Measurements from ENCODE around the gene MUC7.
"Not testable (repeated sequence)": the region's sequence is repeated elsewhere in the genome, so short reads cannot be mapped to it uniquely, and the experiment has no call there.

MUC7 gene

DNA sequence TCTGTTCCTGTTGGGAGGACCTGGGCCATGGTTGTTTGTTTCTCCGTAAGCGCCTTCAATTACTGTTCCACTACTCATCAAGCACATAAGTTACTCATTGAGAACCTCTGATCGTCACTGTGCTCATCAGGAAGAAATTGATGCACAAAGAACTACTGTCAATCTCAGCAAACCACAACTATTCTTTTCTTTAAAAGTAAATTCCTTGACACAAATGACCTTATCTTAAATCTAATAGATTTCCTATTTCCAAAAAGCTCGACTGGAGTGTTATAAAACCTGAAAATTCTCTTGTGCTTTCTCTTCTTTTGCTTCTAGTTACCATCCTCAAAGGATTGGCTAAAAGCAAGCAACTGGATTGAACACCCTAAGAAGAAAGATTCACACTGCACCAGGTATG, at the start of gene MUC7:
MUC7 (plus strand) TSS at position 301 of the 400 bp plus-strand sequence. CDS start 1,825 bp downstream, outside the sequence.
- DNase-seq (ENCODE audit: low read depth in 2 of 2): no peak

- DNase-seq (ENCODE audit: low read depth in 2 of 2): no peak
Measured at GRCh38 chr4:70425306-70425705, 46.7 kb upstream of the MUC7 start.

- DNase-seq (ENCODE audit: low read depth in 2 of 2): no peak
Measured at GRCh38 chr4:70426789-70427188, 45.2 kb upstream of the MUC7 start.

DNA sequence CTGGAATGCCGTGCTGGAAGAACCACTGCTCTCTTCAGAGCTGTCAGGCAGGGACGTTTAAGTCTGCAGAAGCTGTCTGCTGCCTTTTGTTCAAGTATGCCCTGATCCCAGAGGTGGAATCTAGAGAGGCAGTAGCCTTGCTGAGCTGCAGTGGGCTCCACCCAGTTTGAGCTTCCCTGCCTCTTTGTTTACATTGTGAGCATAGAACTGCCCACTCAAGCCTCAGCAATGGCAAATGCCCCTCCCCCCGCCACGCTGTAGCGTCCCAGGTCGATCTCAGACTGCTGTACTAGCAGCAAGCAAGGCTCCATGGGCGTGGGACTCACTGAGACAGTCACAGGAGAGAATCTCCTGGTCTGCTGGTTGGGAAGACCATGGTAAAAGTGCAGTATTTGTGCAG, 34.8 kb upstream of the MUC7 start:
- no peak for DNase-seq (ENCODE audit: low read depth in 2 of 2)

GRCh38 chr4:70442474-70442873, 29.5 kb upstream of the MUC7 start:
- DNase-seq (ENCODE audit: low read depth in 2 of 2): no peak

- no peak for DNase-seq (ENCODE audit: low read depth in 2 of 2)
Measured at GRCh38 chr4:70443329-70443728, 28.7 kb upstream of the MUC7 start.

GRCh38 chr4:70449220-70449619, 22.8 kb upstream of the MUC7 start:
- DNase-seq (ENCODE audit: low read depth in 2 of 2): no peak

DNA sequence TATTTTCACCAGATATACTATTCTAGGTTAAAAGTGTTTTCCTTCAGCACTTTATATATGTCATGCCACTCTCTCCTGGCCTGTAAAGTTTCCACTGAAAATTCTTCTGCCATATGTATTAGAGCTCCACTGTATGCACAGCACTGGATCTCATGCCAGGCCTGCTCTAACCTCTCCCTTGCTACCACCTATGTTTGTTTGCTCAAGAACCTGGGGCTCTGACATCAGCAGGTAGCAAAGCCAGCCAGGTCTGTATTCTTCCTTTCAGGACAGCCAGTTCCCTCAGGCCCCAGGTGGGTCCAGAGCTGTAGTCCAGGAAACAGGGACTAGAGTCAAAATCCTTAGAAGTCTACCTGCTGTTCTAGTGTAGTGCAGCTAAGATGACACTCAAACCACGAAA, 19.1 kb upstream of the MUC7 start:
- no peak for DNase-seq (ENCODE audit: low read depth in 2 of 2)

DNA sequence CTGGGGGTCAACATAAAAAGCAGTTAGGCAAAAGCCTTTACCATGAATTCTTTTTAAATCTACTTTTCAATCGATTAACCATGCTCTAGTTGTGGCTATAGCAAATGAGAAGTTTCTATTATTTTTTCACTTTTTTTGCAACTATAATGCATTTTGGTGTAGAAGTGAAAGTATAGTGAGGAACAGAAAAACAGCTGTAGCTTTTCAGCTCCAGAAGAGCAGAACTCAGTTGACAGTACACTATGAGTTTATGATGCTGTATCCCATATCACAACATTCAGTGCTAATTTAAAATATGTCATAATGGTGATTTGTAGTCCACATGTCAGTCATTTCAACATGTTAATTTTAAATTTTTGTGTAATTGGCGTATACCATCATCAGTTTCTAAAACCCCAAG, 8.7 kb upstream of the MUC7 start:
- DNase-seq (ENCODE audit: low read depth in 2 of 2): no peak

DNA sequence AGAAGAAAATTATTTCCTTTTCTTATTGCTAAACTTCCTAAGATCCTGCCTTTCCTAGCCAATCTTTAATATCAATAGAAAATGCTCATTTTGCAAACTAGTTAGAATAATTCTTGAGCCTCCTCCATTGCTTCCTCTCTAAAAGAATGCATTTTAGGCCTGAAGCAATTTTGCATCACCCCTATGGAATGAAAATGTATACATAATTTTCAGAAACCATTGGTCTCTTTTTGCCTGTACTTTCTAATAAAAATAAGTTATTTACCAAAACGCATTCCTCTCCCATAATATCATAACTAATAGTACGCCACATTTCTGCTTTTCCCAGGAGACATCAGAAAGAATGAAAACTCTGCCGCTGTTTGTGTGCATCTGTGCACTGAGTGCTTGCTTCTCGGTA, 1.7 kb downstream of the MUC7 start:
- DNase-seq (ENCODE audit: low read depth in 2 of 2): no peak

DNA sequence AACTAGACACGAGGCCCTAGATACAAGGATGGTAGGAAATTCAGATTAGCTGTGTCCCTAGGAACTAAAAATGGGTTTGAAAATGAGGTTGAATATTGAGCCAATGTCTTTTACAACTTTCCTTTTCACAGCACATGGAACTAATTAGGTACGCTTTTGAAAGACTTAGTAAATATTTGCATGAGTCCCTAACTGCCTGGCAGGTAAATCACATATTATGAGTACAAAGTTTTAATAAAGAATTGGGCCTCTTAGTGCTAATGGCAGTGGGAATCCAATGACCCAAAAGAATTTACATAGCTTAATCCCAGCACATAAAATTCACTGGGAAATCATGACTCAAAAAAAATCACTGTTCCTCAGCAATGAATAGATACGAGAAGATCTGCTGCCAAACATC, 16.8 kb downstream of the MUC7 start:
- no peak for DNase-seq (ENCODE audit: low read depth in 2 of 2)

DNA sequence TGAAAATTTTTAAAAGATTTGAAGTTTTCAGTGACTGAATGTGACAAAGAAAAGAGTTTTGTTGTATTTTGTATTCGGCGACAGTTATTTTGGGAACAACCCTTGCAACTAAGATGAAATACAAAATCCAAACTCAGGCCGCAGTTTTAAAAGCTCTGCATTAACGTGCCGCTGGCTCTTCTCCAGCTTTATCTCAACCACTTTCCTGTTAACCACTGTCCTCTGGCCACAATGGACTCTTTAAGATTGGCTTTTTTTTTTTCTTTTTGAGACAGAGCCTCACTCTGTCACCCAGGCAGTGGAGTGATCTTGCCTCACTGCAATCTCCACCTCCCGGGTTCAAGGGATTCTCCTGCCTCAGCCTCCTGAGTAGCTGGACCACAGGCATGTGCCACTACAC, 24.2 kb downstream of the MUC7 start:
- DNase-seq (ENCODE audit: low read depth in 2 of 2): no peak

- not testable (repeated sequence) for DNase-seq (ENCODE audit: low read depth in 2 of 2)
Measured at GRCh38 chr4:70501838-70502237, 29.8 kb downstream of the MUC7 start.

- no peak for DNase-seq (ENCODE audit: low read depth in 2 of 2)
Measured at GRCh38 chr4:70504733-70505132, 32.7 kb downstream of the MUC7 start.

GRCh38 chr4:70505151-70505748, 33.3 kb downstream of the MUC7 start:
- peak; percentile 5 to 50 for DNase-seq (ENCODE audit: low read depth in 2 of 2)

DNA sequence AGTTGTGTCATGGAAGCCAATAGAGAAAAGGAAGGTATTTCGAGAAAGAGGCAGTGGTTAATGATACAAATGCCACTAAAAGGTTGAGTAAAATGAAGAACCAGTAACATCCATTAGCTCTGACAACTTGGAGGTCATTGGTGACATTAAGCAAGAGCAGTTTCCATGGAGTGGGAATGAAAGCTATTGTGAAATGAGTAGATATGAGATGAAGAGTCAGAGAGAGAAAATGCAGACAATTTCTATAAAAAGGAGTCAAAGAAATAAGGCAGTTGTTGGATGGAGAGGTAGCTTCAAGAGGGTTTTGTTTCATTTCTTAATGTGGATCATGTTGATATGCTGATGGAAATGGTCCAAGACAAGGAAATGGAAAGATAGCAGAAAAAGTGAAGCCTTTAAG, 36.8 kb downstream of the MUC7 start:
- no peak for DNase-seq (ENCODE audit: low read depth in 2 of 2)

DNA sequence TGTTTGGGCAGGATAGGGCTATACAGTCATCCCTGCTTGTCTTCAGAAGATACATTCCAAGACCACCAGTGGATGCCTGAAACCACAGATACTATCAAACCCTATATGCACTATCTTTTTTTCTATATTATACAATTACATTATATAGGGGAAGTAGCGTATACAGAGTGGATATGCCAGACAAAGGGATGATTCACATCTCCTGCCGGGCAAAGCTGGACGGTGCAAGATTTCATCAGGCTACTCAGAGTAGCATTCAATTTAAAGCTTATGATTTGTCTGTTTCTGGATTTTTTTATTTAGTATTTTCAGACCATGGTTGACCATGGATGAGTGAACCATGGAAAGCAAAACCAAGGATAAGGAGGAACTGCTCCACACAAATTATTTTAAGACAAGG, 39.4 kb downstream of the MUC7 start:
- DNase-seq (ENCODE audit: low read depth in 2 of 2): no peak

DNA sequence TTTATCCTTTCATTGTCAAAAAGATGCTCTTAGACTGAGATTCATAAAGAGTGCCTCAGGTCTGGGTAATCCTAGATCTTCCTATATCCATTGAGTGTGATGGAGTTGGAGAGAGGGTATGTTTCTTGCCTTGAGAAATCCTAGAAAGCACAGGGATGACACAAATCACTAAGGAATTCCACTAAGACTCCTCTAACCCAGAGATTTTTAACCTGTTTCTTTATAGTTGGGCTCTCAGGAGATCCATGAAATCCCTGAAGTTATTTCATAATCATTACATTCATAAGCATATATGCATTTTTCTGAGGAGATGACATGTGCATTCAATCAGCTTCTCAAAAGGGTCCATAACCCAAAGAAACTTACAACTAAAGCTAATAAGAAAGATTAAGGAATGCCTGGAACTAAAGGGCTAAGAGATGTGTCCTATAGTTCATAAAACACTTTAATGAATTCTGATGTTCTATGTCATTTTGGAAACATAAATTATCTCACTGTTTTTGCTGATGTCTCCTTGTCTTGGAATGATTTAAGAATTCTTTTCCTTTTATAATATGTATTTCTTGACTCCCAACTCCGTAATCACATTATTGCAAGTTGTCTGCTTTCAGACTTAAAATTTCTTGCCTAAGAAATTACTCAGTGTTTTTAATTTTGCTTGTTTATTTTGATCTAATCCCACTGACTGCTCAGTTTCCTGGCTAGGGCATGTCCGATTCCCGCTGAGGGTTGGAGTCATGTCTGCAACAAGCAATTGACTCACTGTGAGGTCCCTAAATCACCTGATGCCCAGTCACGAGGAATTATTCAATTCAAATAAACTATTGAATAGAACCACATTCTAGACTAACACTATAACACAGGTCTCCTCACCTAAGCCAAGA, 43.6 kb downstream of the MUC7 start:
- DNase-seq (ENCODE audit: low read depth in 2 of 2): no peak

GRCh38 chr4:70518269-70518668, 46.3 kb downstream of the MUC7 start, which contains the start of gene AMTN:
Gene AMTN, plus strand, starts transcription at chr4:70518569. Its CDS starts 209 bp downstream, at chr4:70518778.
- DNase-seq (ENCODE audit: low read depth in 2 of 2): no peak

DNA sequence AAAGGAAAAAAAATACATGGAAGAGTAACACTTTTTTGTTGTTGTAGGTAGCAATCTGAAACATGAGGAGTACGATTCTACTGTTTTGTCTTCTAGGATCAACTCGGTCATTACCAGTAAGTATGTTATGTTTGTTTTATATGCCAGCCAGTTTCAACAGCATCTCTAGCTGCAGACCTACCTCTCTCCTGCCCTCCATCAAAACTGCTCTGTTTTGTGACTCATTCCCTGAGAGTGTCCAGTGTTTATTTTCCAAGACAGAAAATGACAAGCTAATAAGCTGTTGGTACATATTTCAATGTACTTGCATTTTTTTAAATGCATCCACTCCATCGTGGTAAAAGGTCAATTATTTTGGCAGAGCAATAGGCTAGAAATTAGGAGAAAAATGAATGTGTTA, 46.7 kb downstream of the MUC7 start:
- no peak for DNase-seq (ENCODE audit: low read depth in 2 of 2)

GRCh38 chr4:70522626-70523025, 50.6 kb downstream of the MUC7 start:
- no peak for DNase-seq (ENCODE audit: low read depth in 2 of 2)

DNA sequence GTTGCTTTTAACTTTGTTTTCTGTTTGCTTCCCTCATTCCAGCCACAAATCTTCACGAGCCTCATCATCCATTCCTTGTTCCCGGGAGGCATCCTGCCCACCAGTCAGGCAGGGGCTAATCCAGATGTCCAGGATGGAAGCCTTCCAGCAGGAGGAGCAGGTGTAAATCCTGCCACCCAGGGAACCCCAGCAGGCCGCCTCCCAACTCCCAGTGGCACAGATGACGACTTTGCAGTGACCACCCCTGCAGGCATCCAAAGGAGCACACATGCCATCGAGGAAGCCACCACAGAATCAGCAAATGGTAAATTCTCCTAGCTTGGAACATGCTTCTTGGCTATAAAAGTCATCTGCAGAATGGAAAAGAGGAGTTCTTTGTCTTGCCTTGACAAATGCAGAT, 59.0 kb downstream of the MUC7 start:
- DNase-seq (ENCODE audit: low read depth in 2 of 2): no peak

GRCh38 chr4:70531981-70532380, 60.0 kb downstream of the MUC7 start:
- no peak for DNase-seq (ENCODE audit: low read depth in 2 of 2)

Measured in stimulated activated CD4-positive, alpha-beta T cell treated with anti-CD3 and anti-CD28 coated beads, Interleukin-12 subunit alpha, Interleukin-12 subunit beta, amount 100 ng/mL, for 24 hours (primary cell).